Left lobe of liver (tissue), 2 donors: ENCODE measurements around the gene SPAG6. TPM values are rescaled to one million over a fixed set of nuclear protein-coding genes. Genes with fewer than 3 reads are reported as not detected.

ENCODE experiments used
- ATAC-seq: fragments of 200-7000 bp; cut with Tn5 transposase; one replicate; pipeline ENCODE4 v1.9.1; 2020; ENCODE audit warnings: mild to moderate bottlenecking, moderate library complexity
- DNase-seq: peaks from one replicate; pipeline ENCODE4 v3.0.0-alpha.2; 2020; ENCODE audit warnings: low spot score
- total RNA-seq: library from RNA; stranded (reverse); gene quantifications from one replicate; pipeline ENCODE4 v1.2.1, GENCODE V29; 2021
- donor health status: DM: no; HTN: no; CAD: no; lungs with moderate emphysema.
- donor health status: DM: no; HTN: yes; CAD: no.

SPAG6 gene
- total RNA-seq, 1 donor from 2014 or later, result not detected

GRCh38 chr10:22321924-22322640, 23.2 kb upstream of the SPAG6 start:
- DNase-seq (no peak), ATAC-seq (peak; percentile 1)

GRCh38 chr10:22322641-22323160, 22.6 kb upstream of the SPAG6 start:
- no peak for ATAC-seq
- no peak for DNase-seq

GRCh38 chr10:22323538-22324305, 21.6 kb upstream of the SPAG6 start:
- ATAC-seq (no peak), DNase-seq (no peak)

GRCh38 chr10:22324413-22324812, 20.9 kb upstream of the SPAG6 start:
- no peak for DNase-seq
- ATAC-seq, result no peak

GRCh38 chr10:22324893-22325271, 20.4 kb upstream of the SPAG6 start:
- DNase-seq, result no peak
- no peak for ATAC-seq

GRCh38 chr10:22325272-22326144, 19.8 kb upstream of the SPAG6 start:
- DNase-seq (peak; percentile 84), ATAC-seq (peak; percentile 55)

- ATAC-seq (no peak), DNase-seq (no peak)
Observed at GRCh38 chr10:22326145-22326702, 19.1 kb upstream of the SPAG6 start.

- no peak for DNase-seq
- no peak for ATAC-seq
Observed at GRCh38 chr10:22329150-22329549, 16.1 kb upstream of the SPAG6 start.

- DNase-seq (no peak), ATAC-seq (no peak)
Observed at GRCh38 chr10:22332116-22332692, 13.1 kb upstream of the SPAG6 start.

GRCh38 chr10:22333167-22333974, 11.9 kb upstream of the SPAG6 start:
- no peak for ATAC-seq
- no peak for DNase-seq

GRCh38 chr10:22333975-22334282, 11.4 kb upstream of the SPAG6 start:
- no peak for ATAC-seq
- no peak for DNase-seq

- peak; percentile 44 for ATAC-seq
- no peak for DNase-seq
Observed at GRCh38 chr10:22334414-22335172, 10.7 kb upstream of the SPAG6 start.

- ATAC-seq, result peak; percentile 56
- DNase-seq, result peak; percentile 49
Observed at GRCh38 chr10:22335173-22335933, 9.9 kb upstream of the SPAG6 start.

- ATAC-seq (no peak), DNase-seq (no peak)
Observed at GRCh38 chr10:22338185-22338900, 7.0 kb upstream of the SPAG6 start.

GRCh38 chr10:22338931-22339330, 6.4 kb upstream of the SPAG6 start:
- DNase-seq (no peak), ATAC-seq (no peak)

- DNase-seq (no peak), ATAC-seq (no peak)
Observed at GRCh38 chr10:22339761-22340328, 5.5 kb upstream of the SPAG6 start.
